Measurements from ENCODE around the gene NME3. TPM values are rescaled to one million over a fixed set of nuclear protein-coding genes. Genes with fewer than 3 reads are reported as not detected.

The NME3 gene
- total RNA-seq, 1 experiment from 2014 or later = 86.8 TPM

DNA sequence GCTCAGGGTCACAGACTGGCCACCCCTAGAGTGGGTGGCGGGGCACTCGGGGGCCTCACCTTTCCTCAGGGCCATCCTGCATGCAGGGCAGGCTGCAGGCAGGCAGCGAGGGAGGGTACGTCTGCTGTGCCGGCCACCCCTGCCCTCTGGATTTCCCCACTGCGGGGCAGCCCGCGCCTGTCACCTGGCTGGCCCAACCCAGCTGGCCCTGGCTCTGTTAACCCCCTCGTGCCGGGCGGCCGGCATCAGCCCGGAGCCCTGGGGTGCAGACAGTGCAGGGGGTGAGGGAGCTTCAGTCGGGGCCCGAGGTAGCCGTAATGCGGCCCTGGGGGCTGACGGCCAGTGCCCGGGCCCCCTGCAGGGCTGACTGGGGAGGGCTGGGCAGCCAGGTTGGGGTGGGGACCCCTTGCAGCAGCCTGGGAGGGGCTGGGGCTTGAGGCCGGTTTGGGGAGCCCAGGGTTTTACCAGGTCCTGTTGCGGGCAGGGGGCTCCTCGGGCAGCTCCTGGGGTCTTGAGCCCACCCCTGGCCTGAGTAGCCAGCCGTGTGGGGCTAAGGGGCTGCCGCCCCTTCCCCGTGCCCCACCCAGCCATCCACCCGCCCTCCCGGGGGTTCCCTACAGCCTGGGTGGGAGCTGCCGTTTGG is 22.4 kb upstream of the NME3 start, which contains the start of gene IGFALS:
Gene IGFALS (minus strand): TSS at position 128 of the 643 bp plus-strand sequence. CDS start 53 bp downstream, at position 75.
- TF ChIP-seq ZNF317 (CRISPR knock-in tag; IDR thresholded peaks at IDR 0.05; ENCODE audit: borderline replicate concordance, low read depth) = no peak
- TF ChIP-seq RELA (CRISPR knock-in tag; IDR thresholded peaks at IDR 0.05; ENCODE audit: borderline replicate concordance) = no peak
- H3K4me1 Mint-ChIP-seq = no peaks in the 10 kb centered on the region
- H3K27ac Mint-ChIP-seq = no peak within 1 kb of the TSS
- DNase-seq (ENCODE audit: low spot score) (no peak), ATAC-seq (no peak)
- ChIA-PET CTCF (interaction anchor here (1.0 to 1.6 kb wide), 2 partner anchors 30 to 130 kb away, joined by 3 to 5 read pairs; no protein-coding TSS in a partner anchor), POLR2A (interaction anchor here (0.9 to 1.2 kb wide), 2 partner anchors 11 to 34 kb away, joined by 3 read pairs; partner anchors contain the start of genes NUBP2 and SPSB3)
- peaks cover 12% of the 10 kb centered on the region for H3K9me3 Mint-ChIP-seq
- no peaks in the 10 kb centered on the region; the same call in 1 of the 2 replicates for H3K27me3 Mint-ChIP-seq (ENCODE audit: low read depth)
- H3K4me3 Mint-ChIP-seq = no peak within 1 kb of the TSS
- peaks cover 11% of the 10 kb centered on the region for H3K36me3 Mint-ChIP-seq

DNA sequence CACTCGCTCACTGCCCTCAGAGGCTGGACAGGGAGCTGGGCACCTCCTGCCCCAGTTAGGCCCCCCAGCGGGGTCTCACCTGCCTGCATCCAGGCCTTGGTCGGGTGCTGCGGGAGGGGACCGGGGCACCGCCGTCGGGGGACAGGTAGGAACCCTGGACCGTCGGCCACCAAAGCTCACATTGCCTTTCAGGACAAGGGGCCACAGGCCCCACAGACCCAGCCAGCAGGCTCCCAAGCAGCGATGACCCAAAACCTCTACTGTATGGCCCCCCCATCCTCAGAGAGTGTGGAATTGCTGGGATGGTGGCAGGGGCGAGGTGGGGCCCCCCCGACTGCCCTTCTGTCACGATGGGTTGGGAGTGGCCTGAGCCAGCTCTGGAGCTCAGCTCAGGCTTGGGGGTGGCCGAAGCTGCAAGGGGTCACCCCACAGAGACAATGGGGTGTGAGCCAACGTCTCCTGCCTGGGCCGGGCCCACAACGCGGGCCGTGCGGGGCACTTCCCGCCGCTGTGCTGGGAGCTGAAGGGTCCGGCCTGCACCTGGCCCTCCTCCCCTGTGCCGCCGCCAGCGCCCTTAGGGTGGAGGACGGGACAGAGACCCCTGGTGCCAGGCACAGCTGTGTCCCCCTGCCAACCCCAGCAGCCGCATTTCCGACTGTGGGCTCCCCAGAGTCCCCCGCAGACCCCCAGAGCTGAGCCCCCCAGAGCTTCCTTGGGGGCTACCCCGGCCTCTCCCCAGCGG is 21.7 kb upstream of the NME3 start:
- Mint-ChIP-seq H3K9me3 (peaks cover 11% of the 10 kb centered on the region), H3K36me3 (peaks cover 11% of the 10 kb centered on the region), H3K4me3 (no peak overlapping the region), H3K27me3 (ENCODE audit: low read depth) (no peaks in the 10 kb centered on the region; the same call in 1 of the 2 replicates), H3K4me1 (no peaks in the 10 kb centered on the region), H3K27ac (no peak overlapping the region)
- ChIA-PET CTCF (interaction anchor here (1.0 to 1.6 kb wide), 2 partner anchors 30 to 131 kb away, joined by 3 to 5 read pairs; no protein-coding TSS in a partner anchor), POLR2A (interaction anchor here (0.9 to 1.2 kb wide), 2 partner anchors 10 to 35 kb away, joined by 3 read pairs; partner anchors contain the start of genes NUBP2 and SPSB3)
- TF ChIP-seq CREM (CRISPR knock-in tag; IDR thresholded peaks at IDR 0.05) (no peak), RORB (CRISPR knock-in tag; IDR thresholded peaks at IDR 0.05) (no peak), CREB1 (CRISPR knock-in tag; IDR thresholded peaks at IDR 0.05) (no peak), IRF2 (CRISPR knock-in tag; IDR thresholded peaks at IDR 0.05; ENCODE audit: borderline replicate concordance, low read depth) (no peak), ZNF138 (CRISPR knock-in tag; conservative IDR thresholded peaks at IDR 0.05) (no peak), TP53 (CRISPR knock-in tag; IDR thresholded peaks at IDR 0.05) (no peak), HMGA2 (CRISPR knock-in tag; IDR thresholded peaks at IDR 0.05) (no peak), OVOL2 (CRISPR knock-in tag; IDR thresholded peaks at IDR 0.05; ENCODE audit: borderline replicate concordance) (no peak)
- TF ChIP-seq, protein P1, sequence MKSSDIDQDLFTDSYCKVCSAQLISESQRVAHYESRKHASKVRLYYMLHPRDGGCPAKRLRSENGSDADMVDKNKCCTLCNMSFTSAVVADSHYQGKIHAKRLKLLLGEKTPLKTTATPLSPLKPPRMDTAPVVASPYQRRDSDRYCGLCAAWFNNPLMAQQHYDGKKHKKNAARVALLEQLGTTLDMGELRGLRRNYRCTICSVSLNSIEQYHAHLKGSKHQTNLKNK (CRISPR knock-in tag; IDR thresholded peaks at IDR 0.05) = no peak
- TF ChIP-seq, protein P2, sequence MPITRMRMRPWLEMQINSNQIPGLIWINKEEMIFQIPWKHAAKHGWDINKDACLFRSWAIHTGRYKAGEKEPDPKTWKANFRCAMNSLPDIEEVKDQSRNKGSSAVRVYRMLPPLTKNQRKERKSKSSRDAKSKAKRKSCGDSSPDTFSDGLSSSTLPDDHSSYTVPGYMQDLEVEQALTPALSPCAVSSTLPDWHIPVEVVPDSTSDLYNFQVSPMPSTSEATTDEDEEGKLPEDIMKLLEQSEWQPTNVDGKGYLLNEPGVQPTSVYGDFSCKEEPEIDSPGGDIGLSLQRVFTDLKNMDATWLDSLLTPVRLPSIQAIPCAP (CRISPR knock-in tag; IDR thresholded peaks at IDR 0.05) = no peak
- TF ChIP-seq, protein P3, sequence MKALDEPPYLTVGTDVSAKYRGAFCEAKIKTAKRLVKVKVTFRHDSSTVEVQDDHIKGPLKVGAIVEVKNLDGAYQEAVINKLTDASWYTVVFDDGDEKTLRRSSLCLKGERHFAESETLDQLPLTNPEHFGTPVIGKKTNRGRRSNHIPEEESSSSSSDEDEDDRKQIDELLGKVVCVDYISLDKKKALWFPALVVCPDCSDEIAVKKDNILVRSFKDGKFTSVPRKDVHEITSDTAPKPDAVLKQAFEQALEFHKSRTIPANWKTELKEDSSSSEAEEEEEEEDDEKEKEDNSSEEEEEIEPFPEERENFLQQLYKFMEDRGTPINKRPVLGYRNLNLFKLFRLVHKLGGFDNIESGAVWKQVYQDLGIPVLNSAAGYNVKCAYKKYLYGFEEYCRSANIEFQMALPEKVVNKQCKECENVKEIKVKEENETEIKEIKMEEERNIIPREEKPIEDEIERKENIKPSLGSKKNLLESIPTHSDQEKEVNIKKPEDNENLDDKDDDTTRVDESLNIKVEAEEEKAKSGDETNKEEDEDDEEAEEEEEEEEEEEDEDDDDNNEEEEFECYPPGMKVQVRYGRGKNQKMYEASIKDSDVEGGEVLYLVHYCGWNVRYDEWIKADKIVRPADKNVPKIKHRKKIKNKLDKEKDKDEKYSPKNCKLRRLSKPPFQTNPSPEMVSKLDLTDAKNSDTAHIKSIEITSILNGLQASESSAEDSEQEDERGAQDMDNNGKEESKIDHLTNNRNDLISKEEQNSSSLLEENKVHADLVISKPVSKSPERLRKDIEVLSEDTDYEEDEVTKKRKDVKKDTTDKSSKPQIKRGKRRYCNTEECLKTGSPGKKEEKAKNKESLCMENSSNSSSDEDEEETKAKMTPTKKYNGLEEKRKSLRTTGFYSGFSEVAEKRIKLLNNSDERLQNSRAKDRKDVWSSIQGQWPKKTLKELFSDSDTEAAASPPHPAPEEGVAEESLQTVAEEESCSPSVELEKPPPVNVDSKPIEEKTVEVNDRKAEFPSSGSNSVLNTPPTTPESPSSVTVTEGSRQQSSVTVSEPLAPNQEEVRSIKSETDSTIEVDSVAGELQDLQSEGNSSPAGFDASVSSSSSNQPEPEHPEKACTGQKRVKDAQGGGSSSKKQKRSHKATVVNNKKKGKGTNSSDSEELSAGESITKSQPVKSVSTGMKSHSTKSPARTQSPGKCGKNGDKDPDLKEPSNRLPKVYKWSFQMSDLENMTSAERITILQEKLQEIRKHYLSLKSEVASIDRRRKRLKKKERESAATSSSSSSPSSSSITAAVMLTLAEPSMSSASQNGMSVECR (CRISPR knock-in tag; IDR thresholded peaks at IDR 0.05; ENCODE audit: borderline replicate concordance) = no peak
- TF ChIP-seq, protein P4, sequence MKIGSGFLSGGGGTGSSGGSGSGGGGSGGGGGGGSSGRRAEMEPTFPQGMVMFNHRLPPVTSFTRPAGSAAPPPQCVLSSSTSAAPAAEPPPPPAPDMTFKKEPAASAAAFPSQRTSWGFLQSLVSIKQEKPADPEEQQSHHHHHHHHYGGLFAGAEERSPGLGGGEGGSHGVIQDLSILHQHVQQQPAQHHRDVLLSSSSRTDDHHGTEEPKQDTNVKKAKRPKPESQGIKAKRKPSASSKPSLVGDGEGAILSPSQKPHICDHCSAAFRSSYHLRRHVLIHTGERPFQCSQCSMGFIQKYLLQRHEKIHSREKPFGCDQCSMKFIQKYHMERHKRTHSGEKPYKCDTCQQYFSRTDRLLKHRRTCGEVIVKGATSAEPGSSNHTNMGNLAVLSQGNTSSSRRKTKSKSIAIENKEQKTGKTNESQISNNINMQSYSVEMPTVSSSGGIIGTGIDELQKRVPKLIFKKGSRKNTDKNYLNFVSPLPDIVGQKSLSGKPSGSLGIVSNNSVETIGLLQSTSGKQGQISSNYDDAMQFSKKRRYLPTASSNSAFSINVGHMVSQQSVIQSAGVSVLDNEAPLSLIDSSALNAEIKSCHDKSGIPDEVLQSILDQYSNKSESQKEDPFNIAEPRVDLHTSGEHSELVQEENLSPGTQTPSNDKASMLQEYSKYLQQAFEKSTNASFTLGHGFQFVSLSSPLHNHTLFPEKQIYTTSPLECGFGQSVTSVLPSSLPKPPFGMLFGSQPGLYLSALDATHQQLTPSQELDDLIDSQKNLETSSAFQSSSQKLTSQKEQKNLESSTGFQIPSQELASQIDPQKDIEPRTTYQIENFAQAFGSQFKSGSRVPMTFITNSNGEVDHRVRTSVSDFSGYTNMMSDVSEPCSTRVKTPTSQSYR (CRISPR knock-in tag; IDR thresholded peaks at IDR 0.05) = no peak
- TF ChIP-seq, protein P5, sequence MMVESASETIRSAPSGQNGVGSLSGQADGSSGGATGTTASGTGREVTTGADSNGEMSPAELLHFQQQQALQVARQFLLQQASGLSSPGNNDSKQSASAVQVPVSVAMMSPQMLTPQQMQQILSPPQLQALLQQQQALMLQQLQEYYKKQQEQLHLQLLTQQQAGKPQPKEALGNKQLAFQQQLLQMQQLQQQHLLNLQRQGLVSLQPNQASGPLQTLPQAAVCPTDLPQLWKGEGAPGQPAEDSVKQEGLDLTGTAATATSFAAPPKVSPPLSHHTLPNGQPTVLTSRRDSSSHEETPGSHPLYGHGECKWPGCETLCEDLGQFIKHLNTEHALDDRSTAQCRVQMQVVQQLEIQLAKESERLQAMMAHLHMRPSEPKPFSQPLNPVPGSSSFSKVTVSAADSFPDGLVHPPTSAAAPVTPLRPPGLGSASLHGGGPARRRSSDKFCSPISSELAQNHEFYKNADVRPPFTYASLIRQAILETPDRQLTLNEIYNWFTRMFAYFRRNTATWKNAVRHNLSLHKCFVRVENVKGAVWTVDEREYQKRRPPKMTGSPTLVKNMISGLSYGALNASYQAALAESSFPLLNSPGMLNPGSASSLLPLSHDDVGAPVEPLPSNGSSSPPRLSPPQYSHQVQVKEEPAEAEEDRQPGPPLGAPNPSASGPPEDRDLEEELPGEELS (CRISPR knock-in tag; IDR thresholded peaks at IDR 0.05) = no peak
- no peak for DNase-seq (ENCODE audit: low spot score)
- ATAC-seq = no peak
